OCI-LY1 (cell line): Measurements from ENCODE around the gene DEDD.

Experiments used
- H2AFZ ChIP-seq: fragments of 200-600 bp; sonication (generic), shearing (Covaris generic); 2 replicates; pipeline ENCODE4 v1.6.0; 2014; ENCODE audit warnings: antibody characterized with exemption, mild to moderate bottlenecking, low read length
- H3F3A ChIP-seq: fragments of 200-600 bp; sonication (generic), shearing (Covaris generic); 2 replicates; pipeline ENCODE4 v1.6.0; 2014; ENCODE audit warnings: mild to moderate bottlenecking, antibody characterized with exemption, low read length, moderate library complexity; ENCODE audit not compliant: insufficient read depth
- H3K27ac ChIP-seq: fragments of 200-600 bp; sonication (generic); 2 replicates; pipeline ENCODE4 v1.5.1; 2014; ENCODE audit warnings: low read length, mixed run types, mild to moderate bottlenecking, low read depth; ENCODE audit not compliant: poor library complexity, severe bottlenecking
- H3K27me3 ChIP-seq: fragments of 200-600 bp; sonication (generic); 2 replicates; pipeline ENCODE4 v1.6.0; 2014; ENCODE audit warnings: antibody characterized with exemption, mild to moderate bottlenecking, low read length, moderate library complexity; ENCODE audit not compliant: insufficient read depth
- H3K36me3 ChIP-seq: fragments of 200-600 bp; sonication (generic); 2 replicates; pipeline ENCODE4 v1.6.1; 2014; ENCODE audit warnings: mild to moderate bottlenecking, antibody characterized with exemption, low read length, moderate library complexity, mixed read lengths; ENCODE audit not compliant: insufficient read depth
- H3K4me1 ChIP-seq: fragments of 200-600 bp; sonication (generic); 2 replicates; pipeline ENCODE4 v1.5.1; 2014; ENCODE audit warnings: mild to moderate bottlenecking, low read length, moderate library complexity; ENCODE audit not compliant: insufficient read depth, severe bottlenecking
- H3K4me2 ChIP-seq: fragments of 200-600 bp; sonication (generic), shearing (Covaris generic); 2 replicates; pipeline ENCODE4 v1.6.1; 2014; ENCODE audit warnings: low read length
- H3K4me3 ChIP-seq: fragments of 200-600 bp; sonication (generic); 2 replicates; pipeline ENCODE4 v1.5.1; 2014; ENCODE audit warnings: low read length, low read depth, mild to moderate bottlenecking, mixed read lengths; ENCODE audit not compliant: poor library complexity, severe bottlenecking
- H3K79me2 ChIP-seq: fragments of 200-600 bp; shearing (Covaris generic); 2 replicates; pipeline ENCODE4 v1.6.1; 2016; ENCODE audit warnings: mixed run types, low read length, mixed read lengths; ENCODE audit not compliant: insufficient read depth
- H3K9ac ChIP-seq: fragments of 200-600 bp; sonication (generic), shearing (Covaris generic); 2 replicates; pipeline ENCODE4 v1.6.1; 2014; ENCODE audit warnings: mild to moderate bottlenecking, low read length, mixed read lengths
- H3K9me2 ChIP-seq: fragments of 200-600 bp; sonication (generic), shearing (Covaris generic); 2 replicates; pipeline ENCODE4 v1.6.1; 2014; ENCODE audit warnings: low read depth, mild to moderate bottlenecking, low read length, mixed read lengths
- H3K9me3 ChIP-seq: fragments of 200-600 bp; shearing (Covaris generic); 2 replicates; pipeline ENCODE4 v1.6.1; 2014; ENCODE audit warnings: low read length, mixed read lengths
- H4K20me1 ChIP-seq: fragments of 200-600 bp; sonication (generic), shearing (Covaris generic); 2 replicates; pipeline ENCODE4 v1.6.0; 2016; ENCODE audit warnings: mild to moderate bottlenecking, low read length; ENCODE audit not compliant: insufficient read depth
- CTCF ChIP-seq: fragments of 200-600 bp; sonication (generic), shearing (Covaris generic); IDR thresholded peaks from 2 replicates; pipeline ENCODE4 v1.5.1; 2017; ENCODE audit warnings: mild to moderate bottlenecking, antibody characterized with exemption, low read length, moderate library complexity, mixed read lengths
- EZH2 ChIP-seq: fragments of 200-600 bp; sonication (generic), shearing (Covaris generic); IDR thresholded peaks from 2 replicates; pipeline ENCODE4 v1.8.0; 2017; ENCODE audit warnings: borderline replicate concordance, mixed run types, mild to moderate bottlenecking, antibody characterized with exemption, low read length, moderate library complexity, mixed read lengths

DEDD gene

DNA sequence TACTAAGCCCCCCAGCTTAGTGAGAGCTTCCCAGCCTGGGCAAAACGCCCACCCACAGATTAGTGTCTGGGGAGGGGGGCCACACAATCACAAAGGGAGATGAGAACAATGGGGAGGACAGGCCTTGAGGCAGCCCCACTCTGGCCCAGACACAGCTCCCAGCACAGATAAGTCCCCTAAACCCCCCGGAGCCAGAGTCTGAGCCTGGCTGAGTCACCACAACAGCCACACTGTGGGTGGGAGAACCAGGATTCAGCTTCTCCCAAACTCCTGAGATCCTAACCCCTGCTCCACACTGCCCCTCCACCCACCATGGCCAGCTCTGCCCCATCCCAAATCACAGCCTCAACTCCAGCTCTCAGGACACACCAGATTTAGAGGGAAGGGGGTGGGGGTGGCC is 47.3 kb downstream of the DEDD start:
- Histone ChIP-seq H3K4me2 (no peak overlapping the region), H3K9ac (no peak overlapping the region), H4K20me1 (no peaks in the 10 kb centered on the region), H3K27me3 (no peaks in the 10 kb centered on the region; the same call in 1 of the 2 replicates), H3K79me2 (no peaks in the 10 kb centered on the region), H3F3A (no peaks in the 10 kb centered on the region), H3K4me3 (no peak overlapping the region), H3K4me1 (no peaks in the 10 kb centered on the region), H2AFZ (no peak overlapping the region), H3K9me2 (no peaks in the 10 kb centered on the region), H3K27ac (no peak overlapping the region), H3K36me3 (no peaks in the 10 kb centered on the region), H3K9me3 (no peaks in the 10 kb centered on the region)
- TF ChIP-seq CTCF (no peak), EZH2 (no peak)

- H3K4me2 ChIP-seq = no peak overlapping the region
- H3K9ac ChIP-seq = no peak overlapping the region
- no peak overlapping the region for H2AFZ ChIP-seq
- H3K36me3 ChIP-seq = no peaks in the 10 kb centered on the region
- no peaks in the 10 kb centered on the region for H3K9me3 ChIP-seq
- TF ChIP-seq CTCF (no peak), EZH2 (no peak)
- H3F3A ChIP-seq = no peaks in the 10 kb centered on the region
- no peaks in the 10 kb centered on the region; the same call in 1 of the 2 replicates for H3K27me3 ChIP-seq
- no peaks in the 10 kb centered on the region for H3K4me1 ChIP-seq
- no peaks in the 10 kb centered on the region for H3K79me2 ChIP-seq
- no peaks in the 10 kb centered on the region for H4K20me1 ChIP-seq
- H3K27ac ChIP-seq = no peak overlapping the region
- H3K4me3 ChIP-seq = no peak overlapping the region
- no peaks in the 10 kb centered on the region for H3K9me2 ChIP-seq
Observed at GRCh38 chr1:161084597-161084988, 47.9 kb downstream of the DEDD start.

DNA sequence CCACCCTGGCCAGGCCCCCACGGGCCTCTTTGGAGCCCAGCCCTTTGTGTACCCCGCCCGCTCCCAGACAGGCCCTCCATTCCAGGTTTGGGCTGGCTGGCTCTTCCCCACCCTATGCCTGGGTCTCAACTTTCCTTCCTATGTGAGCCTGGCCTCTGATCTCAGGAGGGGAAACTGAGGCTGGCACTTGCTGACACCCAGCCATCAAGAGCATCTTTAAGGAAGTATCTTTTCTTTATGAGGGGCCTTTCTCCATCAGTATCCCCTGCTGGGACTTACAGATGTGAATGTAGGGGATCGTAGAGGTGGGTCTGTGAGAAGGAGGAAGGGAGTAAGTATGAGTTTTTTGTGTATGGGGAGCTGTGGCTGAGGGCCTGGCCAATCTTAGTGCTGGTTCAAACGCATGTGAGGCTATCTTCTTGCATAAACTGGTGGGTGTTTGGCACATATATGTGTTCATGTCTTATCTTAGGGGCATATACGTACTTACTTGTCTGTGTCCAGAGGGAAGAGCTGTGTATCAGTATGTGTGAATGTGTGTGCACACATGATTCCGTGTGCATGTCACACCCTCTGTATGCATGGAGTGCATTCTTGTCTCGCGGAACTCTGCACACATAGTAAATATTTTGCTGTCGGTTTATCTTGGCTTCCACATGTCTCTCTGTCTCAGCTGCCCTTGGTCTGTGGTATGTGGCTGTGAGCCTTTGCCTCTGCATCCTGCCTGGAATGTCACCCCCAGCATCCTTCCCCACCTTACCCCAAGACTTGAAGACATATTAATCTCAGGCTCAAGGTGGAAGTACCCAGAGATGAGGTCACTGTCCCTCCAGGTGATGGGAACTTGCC is 48.5 kb downstream of the DEDD start:
- Histone ChIP-seq H3K27me3 (no peaks in the 10 kb centered on the region; the same call in 1 of the 2 replicates), H3K4me3 (no peak overlapping the region), H3K27ac (no peak overlapping the region), H3K79me2 (no peaks in the 10 kb centered on the region), H3K4me2 (no peak overlapping the region), H3K9me3 (no peaks in the 10 kb centered on the region), H3K36me3 (no peaks in the 10 kb centered on the region), H2AFZ (no peak overlapping the region), H4K20me1 (no peaks in the 10 kb centered on the region), H3F3A (no peaks in the 10 kb centered on the region), H3K9me2 (no peaks in the 10 kb centered on the region), H3K4me1 (no peaks in the 10 kb centered on the region), H3K9ac (no peak overlapping the region)
- TF ChIP-seq CTCF = no peak
- TF ChIP-seq EZH2 = no peak
